CD14-positive monocyte (primary cell): Measurements from ENCODE around the gene NR2C2. TPM values are rescaled to one million over a fixed set of nuclear protein-coding genes. Genes with fewer than 3 reads are reported as not detected.

Experiments used
- DNase-seq, 3 donors: peaks; one replicate each; pipeline ENCODE4 v3.0.0-alpha.2; 2011 to 2022
- H2AFZ ChIP-seq: 2 replicates; pipeline ENCODE4 v1.6.0; 2012; ENCODE audit warnings: mild to moderate bottlenecking, low read depth, low read length, inconsistent platforms; ENCODE audit not compliant: insufficient read depth, poor library complexity, severe bottlenecking
- H3K27ac ChIP-seq, 2 donors: 1 replicate in 1 of 2; 2 replicates in 1 of 2; pipeline ENCODE4 v1.5.1; 2012 to 2013; ENCODE audit warnings: low read length in 2 of 2, control low read depth in 1 of 2, inconsistent platforms in 1 of 2, low read depth in 1 of 2, mild to moderate bottlenecking in 1 of 2
- H3K27me3 ChIP-seq, 2 donors: one replicate each; pipeline versions ENCODE4 v1.6.0 to v1.6.1; 2011 to 2013; ENCODE audit warnings: low read length in 2 of 2; ENCODE audit not compliant: control insufficient read depth in 2 of 2, insufficient read depth in 2 of 2
- H3K36me3 ChIP-seq, 2 donors: replicated peaks in 1 of 2; 1 replicate in 1 of 2; 2 replicates in 1 of 2; pipeline versions ENCODE4 v1.5.1 to v1.6.1; 2012 to 2013; ENCODE audit warnings: low read length in 2 of 2, control low read depth in 1 of 2, inconsistent platforms in 1 of 2, mild to moderate bottlenecking in 1 of 2; ENCODE audit not compliant: insufficient read depth in 2 of 2, control insufficient read depth in 1 of 2
- H3K4me1 ChIP-seq, 2 donors: 1 replicate in 1 of 2; 2 replicates in 1 of 2; pipeline versions ENCODE4 v1.5.1 to v1.6.1; 2012 to 2013; ENCODE audit warnings: low read length in 2 of 2, control low read depth in 1 of 2, inconsistent platforms in 1 of 2, mild to moderate bottlenecking in 1 of 2, moderate library complexity in 1 of 2; ENCODE audit not compliant: insufficient read depth in 2 of 2, control insufficient read depth in 1 of 2
- H3K4me2 ChIP-seq: replicated peaks from 2 replicates; pipeline ENCODE3; 2012; ENCODE audit warnings: low read length, moderate library complexity, mild to moderate bottlenecking; ENCODE audit not compliant: poor library complexity, severe bottlenecking; ENCODE audit errors: extremely low read depth
- H3K4me3 ChIP-seq, 3 experiments: fragments of 200-600 bp in 1 of 3; sonication (generic) in 1 of 3; replicated peaks in 1 of 3; 1 replicate in 2 of 3; 2 replicates in 1 of 3; pipeline ENCODE4 v1.5.1; 2011 to 2013; ENCODE audit warnings: low read length in 3 of 3, mild to moderate bottlenecking in 3 of 3, control low read depth in 2 of 3, low read depth in 2 of 3, inconsistent platforms in 1 of 3, moderate library complexity in 1 of 3
- H3K79me2 ChIP-seq: 2 replicates; pipeline ENCODE4 v1.6.0; 2012; ENCODE audit warnings: mild to moderate bottlenecking, control low read depth, inconsistent platforms, low read length, moderate library complexity; ENCODE audit not compliant: insufficient read depth
- H3K9ac ChIP-seq: 2 replicates; pipeline ENCODE4 v1.6.0; 2017; ENCODE audit warnings: low read length, mild to moderate bottlenecking; ENCODE audit not compliant: insufficient read depth, poor library complexity, severe bottlenecking
- H3K9me3 ChIP-seq, 2 donors: replicated peaks in 1 of 2; 1 replicate in 1 of 2; 2 replicates in 1 of 2; pipeline versions ENCODE4 v1.5.1 to v1.6.1; 2012 to 2013; ENCODE audit warnings: low read length in 2 of 2, control low read depth in 1 of 2; ENCODE audit not compliant: control insufficient read depth in 1 of 2, insufficient read depth in 1 of 2
- H4K20me1 ChIP-seq: 2 replicates; pipeline ENCODE4 v1.6.0; 2012; ENCODE audit warnings: mild to moderate bottlenecking, low read length, control low read depth, moderate library complexity; ENCODE audit not compliant: insufficient read depth
- H3K27ac Mint-ChIP-seq, 7 donors: one replicate each; pipeline ENCODE4 v1.8.0; 2020; ENCODE audit warnings: mild to moderate bottlenecking in 7 of 7, mixed read lengths in 7 of 7, moderate library complexity in 6 of 7, inconsistent platforms in 2 of 7
- H3K27me3 Mint-ChIP-seq, 3 donors: one replicate each; pipeline ENCODE4 v1.8.0; 2021 to 2022; ENCODE audit warnings: low read depth in 3 of 3, mild to moderate bottlenecking in 3 of 3, mixed read lengths in 3 of 3, moderate library complexity in 3 of 3, inconsistent platforms in 1 of 3
- H3K36me3 Mint-ChIP-seq, 2 donors: one replicate each; pipeline ENCODE4 v1.8.0; 2020; ENCODE audit warnings: mixed read lengths in 2 of 2, inconsistent platforms in 1 of 2, mild to moderate bottlenecking in 1 of 2
- H3K4me1 Mint-ChIP-seq: one replicate; pipeline ENCODE4 v1.8.0; 2020; ENCODE audit warnings: mild to moderate bottlenecking, mixed read lengths
- H3K4me3 Mint-ChIP-seq, 2 donors: one replicate each; pipeline ENCODE4 v1.8.0; 2020; ENCODE audit warnings: mild to moderate bottlenecking in 2 of 2, mixed read lengths in 2 of 2, moderate library complexity in 1 of 2
- H3K9me3 Mint-ChIP-seq, 7 donors: one replicate each; pipeline ENCODE4 v1.8.0; 2020 to 2022; ENCODE audit warnings: mixed read lengths in 7 of 7, mild to moderate bottlenecking in 6 of 7, moderate library complexity in 6 of 7, inconsistent platforms in 2 of 7
- WGBS: methylation state at CpG from one replicate; pipeline ENCODE4 v1.1.5; 2013; ENCODE audit warnings: missing lambda C conversion rate; ENCODE audit not compliant: insufficient coverage; 5-methylcytosine and 5-hydroxymethylcytosine counted together
- intact Hi-C, 2 donors: fragments of 100-400 bp; cut with micrococcal nuclease; formaldehyde crosslinking; loops; one replicate each; pipeline versions ENCODE4 v1.15.0 to v1.15.1; 2023
- polyA plus RNA-seq, 3 donors: library from polyadenylated mRNA; depleted of rRNA in 1 of 3; unstranded in 2 of 3; stranded (reverse) in 1 of 3; fragments of 300-500 nt in 2 of 3; fragments of >200 nt in 1 of 3; fragmentation: Illumina TruSeq in 2 of 3; gene quantifications; 1 replicate in 2 of 3; 2 replicates in 1 of 3; pipeline ENCODE4 v1.2.3, GENCODE V29; 2012 to 2021
- TF ChIP-seq, protein P1 (sequence below): fragments of 200-600 bp; IDR thresholded peaks from one replicate; pipeline ENCODE4 v1.8.0; 2022; ENCODE audit warnings: antibody characterized with exemption, mild to moderate bottlenecking

The NR2C2 gene
- polyA plus RNA-seq, 3 donors = 3.4 to 24.9 (median 3.8) TPM

DNA sequence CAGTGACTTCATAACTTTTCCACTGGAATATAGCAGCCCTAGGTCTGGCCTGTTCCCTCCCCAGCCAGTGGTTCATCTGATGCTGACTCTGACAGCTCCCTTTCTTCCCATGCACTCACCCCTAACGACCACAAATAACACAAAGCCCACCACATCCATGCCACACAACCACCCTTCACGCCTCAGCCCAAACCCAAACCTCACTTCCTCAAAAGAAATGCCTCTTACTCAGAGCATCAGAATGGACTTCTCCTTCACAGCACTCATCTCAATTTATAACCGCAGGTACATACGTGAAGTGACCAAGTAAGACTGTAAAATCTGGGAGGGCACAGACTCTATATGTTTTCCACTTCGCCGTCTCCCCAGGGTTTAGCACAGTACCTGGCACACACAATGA lies 150.5 kb downstream of the NR2C2 start:
- Histone ChIP-seq H3K4me3 (peak overlapping the region; percentile 65 to 88 (median 84)), H3K27me3 (no peaks in the 10 kb centered on the region), H4K20me1 (no peaks in the 10 kb centered on the region), H3K79me2 (peaks cover 30% of the 10 kb centered on the region), H3K27ac (peak overlapping the region in 1 of 2 donors; percentile 94), H3K4me2 (peak overlapping the region; percentile 92), H3K36me3 (peaks cover 27 to 41% of the 10 kb centered on the region in 2 donors), H3K9me3 (no peaks in the 10 kb centered on the region), H2AFZ (no peak overlapping the region), H3K4me1 (peaks cover 31 to 39% of the 10 kb centered on the region in 2 donors), H3K9ac (peak overlapping the region; percentile 93)
- peaks cover 37% of the 10 kb centered on the region for H3K4me1 Mint-ChIP-seq
- H3K4me3 Mint-ChIP-seq = peak overlapping the region; percentile 88 to 100
- 8% methylated on average over 4 of the region's 6 CpGs for WGBS
- peak; percentile 45 to 63 (median 53) for DNase-seq
- no peaks in the 10 kb centered on the region for H3K9me3 Mint-ChIP-seq
- H3K27me3 Mint-ChIP-seq = no peaks in the 10 kb centered on the region
- peak overlapping the region; percentile 60 to 96 (median 90) for H3K27ac Mint-ChIP-seq
- TF ChIP-seq, protein P1, sequence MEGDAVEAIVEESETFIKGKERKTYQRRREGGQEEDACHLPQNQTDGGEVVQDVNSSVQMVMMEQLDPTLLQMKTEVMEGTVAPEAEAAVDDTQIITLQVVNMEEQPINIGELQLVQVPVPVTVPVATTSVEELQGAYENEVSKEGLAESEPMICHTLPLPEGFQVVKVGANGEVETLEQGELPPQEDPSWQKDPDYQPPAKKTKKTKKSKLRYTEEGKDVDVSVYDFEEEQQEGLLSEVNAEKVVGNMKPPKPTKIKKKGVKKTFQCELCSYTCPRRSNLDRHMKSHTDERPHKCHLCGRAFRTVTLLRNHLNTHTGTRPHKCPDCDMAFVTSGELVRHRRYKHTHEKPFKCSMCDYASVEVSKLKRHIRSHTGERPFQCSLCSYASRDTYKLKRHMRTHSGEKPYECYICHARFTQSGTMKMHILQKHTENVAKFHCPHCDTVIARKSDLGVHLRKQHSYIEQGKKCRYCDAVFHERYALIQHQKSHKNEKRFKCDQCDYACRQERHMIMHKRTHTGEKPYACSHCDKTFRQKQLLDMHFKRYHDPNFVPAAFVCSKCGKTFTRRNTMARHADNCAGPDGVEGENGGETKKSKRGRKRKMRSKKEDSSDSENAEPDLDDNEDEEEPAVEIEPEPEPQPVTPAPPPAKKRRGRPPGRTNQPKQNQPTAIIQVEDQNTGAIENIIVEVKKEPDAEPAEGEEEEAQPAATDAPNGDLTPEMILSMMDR = no peak
- intact Hi-C loops = loop anchor here in 1 of 2 donors (10.0 kb wide), 1 partner anchor 153 kb away; the partner anchor contains the start of gene NR2C2
- peaks cover 31 to 32% of the 10 kb centered on the region in 2 donors for H3K36me3 Mint-ChIP-seq

Other genes with a start within 250 kb of the NR2C2 start
- under 1 TPM in 1 of 3 donors, not detected in 2; 0.03 TPM for gene FGD5, start 128.6 kb upstream of the NR2C2 start, polyA plus RNA-seq
- 10 to 100 TPM; 23.7 to 60.7 (median 24.6) TPM for gene MRPS25, start 117.7 kb downstream of the NR2C2 start, polyA plus RNA-seq
- gene RBSN, start 151.6 kb downstream of the NR2C2 start, polyA plus RNA-seq = 10 to 100 TPM in 1 of 3 donors, 1 to 10 TPM in 2; 6.7 to 10.1 (median 8.1) TPM